Panc1 (cell line): Measurements from ENCODE around the gene PPCDC. TPM values are rescaled to one million over a fixed set of nuclear protein-coding genes. Genes with fewer than 3 reads are reported as not detected.

Source experiments
- ATAC-seq: fragments of 200-7000 bp; cut with Tn5 transposase; 2 replicates; pipeline ENCODE4 v1.9.1; 2020; ENCODE audit warnings: mild to moderate bottlenecking, moderate library complexity
- BruUV-seq: library from RNA; stranded (reverse); fragments of 400-500 nt; replicated peaks from 2 replicates; lab custom pipeline; 2021; lab: Mats Ljungman, UMichigan
- CTCF ChIA-PET: fragments of 300-600 bp; sonication (Branson Sonifier 250); formaldehyde crosslinking; loops from one replicate; lab custom pipeline; 2022; ENCODE audit warnings: antibody characterized with exemption; lab: Charles Lee
- POLR2A ChIA-PET: fragments of 300-600 bp; sonication (Branson Sonifier 250); formaldehyde crosslinking; loops from one replicate; lab custom pipeline; 2022; ENCODE audit warnings: antibody characterized with exemption; lab: Charles Lee
- DNase-seq: peaks from one replicate; pipeline ENCODE4 v3.0.0-alpha.2; 2010; ENCODE audit warnings: low read depth, low spot score
- H3K27ac ChIP-seq: 2 replicates; pipeline ENCODE4 v1.5.1; 2011; ENCODE audit warnings: mild to moderate bottlenecking, low read length, inconsistent platforms
- H3K27me3 ChIP-seq: fragments of 200-500 bp; sonication (Bioruptor generic); 2 replicates; pipeline ENCODE4 v1.6.0; 2014; ENCODE audit warnings: low read length, inconsistent platforms; ENCODE audit not compliant: control insufficient read depth, insufficient read depth
- H3K36me3 ChIP-seq: fragments of 200-500 bp; sonication (Bioruptor generic); 2 replicates; pipeline ENCODE4 v1.5.1; 2014; ENCODE audit warnings: inconsistent platforms, mild to moderate bottlenecking, low read length, moderate library complexity; ENCODE audit not compliant: control insufficient read depth, insufficient read depth
- H3K4me1 ChIP-seq: 2 replicates; pipeline ENCODE4 v1.5.1; 2011; ENCODE audit warnings: inconsistent platforms, mild to moderate bottlenecking, low read length, moderate library complexity; ENCODE audit not compliant: control insufficient read depth, insufficient read depth
- H3K4me3 ChIP-seq, 2 experiments: 2 replicates each; pipeline ENCODE4 v1.5.1; 2011 to 2012; ENCODE audit warnings: low read depth in 2 of 2, low read length in 2 of 2, mild to moderate bottlenecking in 2 of 2, inconsistent platforms in 1 of 2, moderate library complexity in 1 of 2
- H3K9me3 ChIP-seq: fragments of 200-500 bp; sonication (Bioruptor generic); 2 replicates; pipeline ENCODE4 v1.5.1; 2014; ENCODE audit warnings: low read depth, mild to moderate bottlenecking, inconsistent platforms, low read length, moderate library complexity; ENCODE audit not compliant: control insufficient read depth, insufficient read depth
- POLR2AphosphoS5 ChIP-seq: IDR thresholded peaks from 2 replicates; pipeline ENCODE4 v1.6.1; 2012; ENCODE audit warnings: mild to moderate bottlenecking, low read depth, low read length, moderate library complexity
- SIN3A ChIP-seq: IDR thresholded peaks from 2 replicates; pipeline ENCODE4 v1.6.1; 2012; ENCODE audit warnings: low read depth, mild to moderate bottlenecking, low read length, moderate library complexity, borderline replicate concordance; ENCODE audit not compliant: insufficient read depth
- TCF7L2 ChIP-seq: IDR thresholded peaks from 2 replicates; pipeline ENCODE4 v1.6.1; 2011; ENCODE audit warnings: mild to moderate bottlenecking, low read depth, low read length, inconsistent platforms
- in situ Hi-C: cut with HindIII; loops from 2 replicates; pipeline ENCODE4 v1.10.0; 2016; ENCODE audit warnings: low sequenced_read_pairs, low pct_unique_long_range_greater_than_20kb
- intact Hi-C: fragments of 100-400 bp; cut with micrococcal nuclease; formaldehyde crosslinking; loops from one replicate; pipeline ENCODE4 v1.10.0; 2022; ENCODE audit not compliant: unreplicated experiment
- total RNA-seq: library from RNA; stranded (reverse); gene quantifications from one replicate; pipeline ENCODE4 v1.2.1, GENCODE V29; 2021; ENCODE audit not compliant: unreplicated experiment
- TF ChIP-seq, protein P1 (sequence below): fragments of 450-650 bp; IDR thresholded peaks from 2 replicates; pipeline ENCODE4 v1.5.1; 2017; ENCODE audit warnings: mild to moderate bottlenecking
- TF ChIP-seq, protein P2 (sequence below), 2 experiments: IDR thresholded peaks; 2 replicates each; pipeline ENCODE4 v1.6.1; 2011 to 2012; ENCODE audit warnings: low read depth in 2 of 2, control low read depth in 1 of 2, low read length in 1 of 2, mild to moderate bottlenecking in 1 of 2, moderate library complexity in 1 of 2; ENCODE audit not compliant: insufficient read depth in 1 of 2

The PPCDC gene
- total RNA-seq, 1 experiment from 2014 or later = 26.1 TPM

DNA sequence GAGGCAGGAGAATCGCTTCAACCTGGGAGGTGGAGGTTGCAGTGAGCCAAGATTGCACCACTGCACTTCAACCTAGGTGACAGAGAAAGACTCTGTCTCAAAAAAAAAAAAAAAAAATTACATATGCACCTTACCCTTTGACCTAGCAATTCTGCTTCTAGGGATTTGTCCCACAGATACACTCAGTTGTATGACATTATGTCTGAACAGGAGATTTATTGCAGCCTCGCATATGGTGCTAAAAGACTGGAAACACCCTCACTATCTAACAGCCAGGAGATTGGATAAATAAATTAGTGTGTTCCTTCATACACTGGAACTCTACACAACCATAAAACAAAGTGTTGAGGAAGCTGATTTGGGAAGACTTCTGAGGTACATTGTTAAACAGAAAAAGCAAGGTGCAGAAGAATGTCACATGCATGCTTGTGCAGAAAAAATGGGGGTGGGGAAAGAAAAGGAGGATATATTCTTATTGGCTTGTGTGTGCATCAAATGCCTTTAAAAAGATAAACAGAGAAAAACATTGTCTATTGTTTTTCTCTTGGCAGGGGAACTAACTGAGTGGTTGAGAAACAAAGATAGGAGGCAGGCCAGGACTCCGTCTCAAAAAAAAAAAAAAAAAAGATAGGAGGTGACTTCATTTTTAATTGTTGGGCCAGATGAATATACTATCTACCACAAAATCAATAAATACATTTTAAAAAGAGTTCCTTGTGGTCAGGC, 30.9 kb downstream of the PPCDC start:
- H3K9me3 ChIP-seq = no peaks in the 10 kb centered on the region
- POLR2A ChIA-PET = no interaction called here
- DNase-seq = no peak
- no TSS peak for BruUV-seq
- in situ Hi-C loops = no loop called here
- no peak overlapping the region for H3K27ac ChIP-seq
- CTCF ChIA-PET = interaction anchor here (0.7 kb wide), 1 partner anchor 353 kb away, joined by 7 read pairs; no protein-coding TSS in a partner anchor
- H3K4me3 ChIP-seq = no peak overlapping the region
- no peaks in the 10 kb centered on the region for H3K36me3 ChIP-seq
- intact Hi-C loops = no loop called here
- H3K27me3 ChIP-seq = no peaks in the 10 kb centered on the region
- no peak for ATAC-seq
- H3K4me1 ChIP-seq = no peaks in the 10 kb centered on the region
- TF ChIP-seq SIN3A (no peak), POLR2AphosphoS5 (no peak), TCF7L2 (no peak)
- TF ChIP-seq, protein P1, sequence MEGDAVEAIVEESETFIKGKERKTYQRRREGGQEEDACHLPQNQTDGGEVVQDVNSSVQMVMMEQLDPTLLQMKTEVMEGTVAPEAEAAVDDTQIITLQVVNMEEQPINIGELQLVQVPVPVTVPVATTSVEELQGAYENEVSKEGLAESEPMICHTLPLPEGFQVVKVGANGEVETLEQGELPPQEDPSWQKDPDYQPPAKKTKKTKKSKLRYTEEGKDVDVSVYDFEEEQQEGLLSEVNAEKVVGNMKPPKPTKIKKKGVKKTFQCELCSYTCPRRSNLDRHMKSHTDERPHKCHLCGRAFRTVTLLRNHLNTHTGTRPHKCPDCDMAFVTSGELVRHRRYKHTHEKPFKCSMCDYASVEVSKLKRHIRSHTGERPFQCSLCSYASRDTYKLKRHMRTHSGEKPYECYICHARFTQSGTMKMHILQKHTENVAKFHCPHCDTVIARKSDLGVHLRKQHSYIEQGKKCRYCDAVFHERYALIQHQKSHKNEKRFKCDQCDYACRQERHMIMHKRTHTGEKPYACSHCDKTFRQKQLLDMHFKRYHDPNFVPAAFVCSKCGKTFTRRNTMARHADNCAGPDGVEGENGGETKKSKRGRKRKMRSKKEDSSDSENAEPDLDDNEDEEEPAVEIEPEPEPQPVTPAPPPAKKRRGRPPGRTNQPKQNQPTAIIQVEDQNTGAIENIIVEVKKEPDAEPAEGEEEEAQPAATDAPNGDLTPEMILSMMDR = no peak
- TF ChIP-seq, protein P2, sequence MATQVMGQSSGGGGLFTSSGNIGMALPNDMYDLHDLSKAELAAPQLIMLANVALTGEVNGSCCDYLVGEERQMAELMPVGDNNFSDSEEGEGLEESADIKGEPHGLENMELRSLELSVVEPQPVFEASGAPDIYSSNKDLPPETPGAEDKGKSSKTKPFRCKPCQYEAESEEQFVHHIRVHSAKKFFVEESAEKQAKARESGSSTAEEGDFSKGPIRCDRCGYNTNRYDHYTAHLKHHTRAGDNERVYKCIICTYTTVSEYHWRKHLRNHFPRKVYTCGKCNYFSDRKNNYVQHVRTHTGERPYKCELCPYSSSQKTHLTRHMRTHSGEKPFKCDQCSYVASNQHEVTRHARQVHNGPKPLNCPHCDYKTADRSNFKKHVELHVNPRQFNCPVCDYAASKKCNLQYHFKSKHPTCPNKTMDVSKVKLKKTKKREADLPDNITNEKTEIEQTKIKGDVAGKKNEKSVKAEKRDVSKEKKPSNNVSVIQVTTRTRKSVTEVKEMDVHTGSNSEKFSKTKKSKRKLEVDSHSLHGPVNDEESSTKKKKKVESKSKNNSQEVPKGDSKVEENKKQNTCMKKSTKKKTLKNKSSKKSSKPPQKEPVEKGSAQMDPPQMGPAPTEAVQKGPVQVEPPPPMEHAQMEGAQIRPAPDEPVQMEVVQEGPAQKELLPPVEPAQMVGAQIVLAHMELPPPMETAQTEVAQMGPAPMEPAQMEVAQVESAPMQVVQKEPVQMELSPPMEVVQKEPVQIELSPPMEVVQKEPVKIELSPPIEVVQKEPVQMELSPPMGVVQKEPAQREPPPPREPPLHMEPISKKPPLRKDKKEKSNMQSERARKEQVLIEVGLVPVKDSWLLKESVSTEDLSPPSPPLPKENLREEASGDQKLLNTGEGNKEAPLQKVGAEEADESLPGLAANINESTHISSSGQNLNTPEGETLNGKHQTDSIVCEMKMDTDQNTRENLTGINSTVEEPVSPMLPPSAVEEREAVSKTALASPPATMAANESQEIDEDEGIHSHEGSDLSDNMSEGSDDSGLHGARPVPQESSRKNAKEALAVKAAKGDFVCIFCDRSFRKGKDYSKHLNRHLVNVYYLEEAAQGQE (IDR thresholded peaks at IDR 0.05; ENCODE audit: insufficient read depth in 1 of 2, low read depth in 2 of 2, low read length in 1 of 2) = no peak

DNA sequence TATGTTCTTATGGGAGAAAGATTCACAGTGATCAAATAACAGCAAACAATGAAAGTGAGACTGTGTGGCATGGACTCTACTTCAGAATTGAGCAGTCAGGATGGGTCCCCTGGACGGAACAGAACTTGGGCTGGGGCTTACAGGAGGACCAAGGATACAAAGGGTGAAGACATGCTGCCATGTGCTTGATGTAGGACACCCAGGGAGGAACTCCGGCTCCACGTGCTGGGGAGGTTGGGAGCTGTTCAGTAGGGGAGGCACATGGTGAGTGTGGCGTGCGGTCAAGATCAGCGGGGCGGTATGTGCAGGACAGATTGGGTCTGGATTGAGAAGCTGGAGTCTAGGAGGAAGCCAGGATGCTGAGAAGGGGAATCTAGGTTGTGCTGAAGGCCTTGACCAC, 32.6 kb downstream of the PPCDC start:
- Histone ChIP-seq H3K9me3 (no peaks in the 10 kb centered on the region), H3K4me3 (no peak overlapping the region), H3K27ac (no peak overlapping the region), H3K36me3 (no peaks in the 10 kb centered on the region), H3K4me1 (no peaks in the 10 kb centered on the region), H3K27me3 (no peaks in the 10 kb centered on the region)
- POLR2A ChIA-PET = no interaction called here
- DNase-seq (no peak), ATAC-seq (0 out of 2 replicates have a peak, but pooled peaks have one; percentile 32)
- BruUV-seq = no TSS peak
- TF ChIP-seq, protein P2 (IDR thresholded peaks at IDR 0.05; ENCODE audit: insufficient read depth in 1 of 2, low read depth in 2 of 2, low read length in 1 of 2) = no peak
- TF ChIP-seq TCF7L2 = no peak
- TF ChIP-seq SIN3A = no peak
- no peak for TF ChIP-seq POLR2AphosphoS5
- TF ChIP-seq, protein P1 = no peak
- CTCF ChIA-PET = no interaction called here
- in situ Hi-C loops (no loop called here), intact Hi-C loops (no loop called here)
